HG02970 (cell line): ENCODE results near the gene PER2.
A peak's percentile ranks its signal among the peaks of the same experiment; 100 is the strongest.
"Not testable (repeated sequence)": the region's sequence is repeated elsewhere in the genome, so short reads cannot be mapped to it uniquely, and the experiment has no call there.

Experiments
- ATAC-seq: cut with Tn5 transposase; IDR thresholded peaks from one replicate; pipeline ENCODE4 v1.9.1; 2021; ENCODE audit warnings: mild to moderate bottlenecking, moderate library complexity, moderate number of reproducible peaks; ENCODE audit not compliant: unreplicated experiment, low FRiP score

The PER2 gene, protein sequence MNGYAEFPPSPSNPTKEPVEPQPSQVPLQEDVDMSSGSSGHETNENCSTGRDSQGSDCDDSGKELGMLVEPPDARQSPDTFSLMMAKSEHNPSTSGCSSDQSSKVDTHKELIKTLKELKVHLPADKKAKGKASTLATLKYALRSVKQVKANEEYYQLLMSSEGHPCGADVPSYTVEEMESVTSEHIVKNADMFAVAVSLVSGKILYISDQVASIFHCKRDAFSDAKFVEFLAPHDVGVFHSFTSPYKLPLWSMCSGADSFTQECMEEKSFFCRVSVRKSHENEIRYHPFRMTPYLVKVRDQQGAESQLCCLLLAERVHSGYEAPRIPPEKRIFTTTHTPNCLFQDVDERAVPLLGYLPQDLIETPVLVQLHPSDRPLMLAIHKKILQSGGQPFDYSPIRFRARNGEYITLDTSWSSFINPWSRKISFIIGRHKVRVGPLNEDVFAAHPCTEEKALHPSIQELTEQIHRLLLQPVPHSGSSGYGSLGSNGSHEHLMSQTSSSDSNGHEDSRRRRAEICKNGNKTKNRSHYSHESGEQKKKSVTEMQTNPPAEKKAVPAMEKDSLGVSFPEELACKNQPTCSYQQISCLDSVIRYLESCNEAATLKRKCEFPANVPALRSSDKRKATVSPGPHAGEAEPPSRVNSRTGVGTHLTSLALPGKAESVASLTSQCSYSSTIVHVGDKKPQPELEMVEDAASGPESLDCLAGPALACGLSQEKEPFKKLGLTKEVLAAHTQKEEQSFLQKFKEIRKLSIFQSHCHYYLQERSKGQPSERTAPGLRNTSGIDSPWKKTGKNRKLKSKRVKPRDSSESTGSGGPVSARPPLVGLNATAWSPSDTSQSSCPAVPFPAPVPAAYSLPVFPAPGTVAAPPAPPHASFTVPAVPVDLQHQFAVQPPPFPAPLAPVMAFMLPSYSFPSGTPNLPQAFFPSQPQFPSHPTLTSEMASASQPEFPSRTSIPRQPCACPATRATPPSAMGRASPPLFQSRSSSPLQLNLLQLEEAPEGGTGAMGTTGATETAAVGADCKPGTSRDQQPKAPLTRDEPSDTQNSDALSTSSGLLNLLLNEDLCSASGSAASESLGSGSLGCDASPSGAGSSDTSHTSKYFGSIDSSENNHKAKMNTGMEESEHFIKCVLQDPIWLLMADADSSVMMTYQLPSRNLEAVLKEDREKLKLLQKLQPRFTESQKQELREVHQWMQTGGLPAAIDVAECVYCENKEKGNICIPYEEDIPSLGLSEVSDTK (N-terminal part only)

DNA sequence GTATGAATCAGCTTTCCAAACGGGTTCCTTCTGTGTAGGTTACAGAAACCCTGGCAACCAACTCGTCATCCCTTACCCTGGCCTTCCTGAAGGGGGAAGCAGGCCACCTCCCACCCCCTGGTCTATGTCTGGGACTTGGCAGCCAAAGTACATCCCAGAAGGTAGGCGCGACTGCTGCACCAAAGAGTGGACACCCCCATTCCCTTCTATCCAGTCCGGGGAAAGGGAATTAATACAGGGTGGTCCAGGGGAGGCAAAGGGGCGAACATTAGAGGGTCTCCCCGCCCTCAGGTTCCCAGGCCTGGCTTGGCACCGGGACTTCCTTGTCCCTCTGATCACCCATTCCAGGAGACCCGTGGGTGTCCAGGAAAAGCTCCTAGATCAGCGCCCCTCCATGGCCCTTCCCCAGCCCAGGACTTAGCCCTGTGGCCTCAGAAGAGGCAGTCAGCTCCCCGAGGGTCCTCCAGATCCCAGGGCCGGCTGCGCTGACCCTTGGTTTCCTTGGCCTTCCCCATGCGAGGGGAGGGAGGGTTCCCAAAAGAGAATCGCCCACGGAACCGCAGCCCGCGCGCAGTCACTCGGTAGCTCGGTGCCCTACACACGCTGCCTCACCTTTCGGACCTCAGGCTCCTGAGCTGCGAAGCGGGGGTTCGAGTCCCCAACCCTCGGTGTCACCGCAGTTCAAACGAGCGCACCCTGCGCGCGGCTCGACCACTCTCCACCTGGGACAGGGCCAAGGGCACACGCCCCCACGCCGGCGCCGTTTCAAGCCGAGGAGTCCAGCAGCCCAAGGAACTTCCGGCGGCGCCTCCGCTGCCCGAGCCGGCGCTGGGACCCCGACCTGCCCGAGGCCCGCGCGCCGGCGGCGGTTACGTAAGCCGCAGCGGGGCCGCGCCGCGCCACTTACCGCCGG lies at the start of gene PER2:
Gene PER2 (minus strand): TSS at position 874 of the 913 bp plus-strand sequence. CDS start 10,674 bp downstream, outside the sequence.
- peak; percentile 34 for ATAC-seq

GRCh38 chr2:238337846-238338245 lies 49.4 kb upstream of the PER2 start:
- ATAC-seq: no peak

- no peak for ATAC-seq
Observed at GRCh38 chr2:238336793-238337444, 48.5 kb upstream of the PER2 start.

- no peak for ATAC-seq
Observed at GRCh38 chr2:238336151-238336550, 47.7 kb upstream of the PER2 start.

DNA sequence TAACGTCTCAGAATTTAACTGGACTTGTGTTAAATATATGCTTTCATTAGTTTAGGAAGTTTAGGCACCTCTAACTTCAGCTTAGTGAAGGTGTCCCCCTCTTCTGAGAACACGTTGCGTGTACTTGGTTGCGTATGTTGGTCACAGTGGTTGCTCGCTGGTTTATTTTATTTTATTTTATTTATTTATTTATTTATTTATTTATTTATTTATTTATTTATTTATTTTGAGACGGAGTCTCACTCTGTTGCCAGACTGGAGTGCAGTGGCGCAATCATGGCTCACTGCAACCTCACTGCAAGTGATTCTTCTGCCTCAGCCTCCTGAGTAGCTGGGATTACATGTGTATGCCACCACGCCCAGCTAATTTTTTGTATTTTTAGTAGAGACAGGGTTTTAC lies 47.2 kb upstream of the PER2 start:
- not testable (repeated sequence) for ATAC-seq

DNA sequence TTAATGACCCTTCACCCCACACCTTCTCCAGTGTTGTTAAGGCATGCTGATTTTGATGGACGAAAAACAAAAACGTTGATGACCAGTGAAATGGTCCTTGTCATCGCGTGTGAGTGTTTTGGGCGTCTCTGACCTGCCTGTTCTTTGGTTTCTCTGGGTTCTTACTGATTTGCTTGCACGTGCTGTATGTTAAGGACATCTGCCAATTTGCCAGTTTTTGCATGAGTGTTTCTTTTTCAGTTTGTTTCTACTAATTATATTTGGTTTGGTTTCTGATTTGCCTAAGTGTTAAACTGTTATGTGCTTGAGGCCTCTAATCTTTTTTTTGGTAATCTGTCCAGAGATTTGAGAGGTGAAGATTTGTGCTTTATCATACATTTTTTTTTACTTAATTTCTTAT lies 46.5 kb upstream of the PER2 start:
- ATAC-seq: no peak

DNA sequence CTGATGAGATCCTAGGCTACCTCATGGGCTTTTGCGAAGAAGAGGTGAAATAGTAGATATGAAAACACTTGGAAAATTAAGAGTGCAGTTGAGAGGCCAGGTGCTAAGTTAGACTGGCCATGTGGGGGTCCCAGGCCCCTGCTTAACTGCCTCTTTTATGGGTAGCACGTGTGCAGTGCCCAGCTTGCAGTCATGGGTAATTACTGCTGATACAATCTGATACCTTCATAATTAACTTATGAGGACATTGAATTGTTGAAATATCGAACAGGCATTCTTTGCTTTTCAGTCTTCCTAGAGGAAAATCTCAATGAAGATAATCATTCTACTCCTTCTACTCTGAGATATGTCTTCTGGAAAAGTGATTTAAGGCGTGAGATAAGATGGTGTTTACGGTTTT lies 43.5 kb upstream of the PER2 start:
- no peak for ATAC-seq

DNA sequence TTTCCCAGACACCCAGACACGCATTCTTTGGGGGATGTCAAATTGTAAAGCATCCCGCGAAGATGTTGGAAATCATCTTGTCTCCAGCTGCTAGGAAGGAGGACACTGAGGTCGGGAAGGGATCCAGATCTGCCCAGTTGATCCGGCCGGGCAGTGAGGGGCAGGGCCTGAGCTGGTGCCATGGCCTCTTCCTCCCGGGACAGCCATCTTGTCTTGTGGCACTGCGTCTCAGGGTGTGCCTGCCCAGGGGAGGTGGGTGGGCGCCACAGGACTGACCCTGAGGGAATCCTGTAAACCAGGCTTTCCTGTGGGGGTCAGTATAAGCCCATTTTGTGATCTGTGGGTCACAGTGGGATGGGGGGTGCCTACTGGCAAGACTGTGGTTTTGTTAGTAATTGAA lies 42.0 kb upstream of the PER2 start:
- ATAC-seq: no peak

- ATAC-seq: no peak
Observed at GRCh38 chr2:238327751-238328150, 39.3 kb upstream of the PER2 start.

DNA sequence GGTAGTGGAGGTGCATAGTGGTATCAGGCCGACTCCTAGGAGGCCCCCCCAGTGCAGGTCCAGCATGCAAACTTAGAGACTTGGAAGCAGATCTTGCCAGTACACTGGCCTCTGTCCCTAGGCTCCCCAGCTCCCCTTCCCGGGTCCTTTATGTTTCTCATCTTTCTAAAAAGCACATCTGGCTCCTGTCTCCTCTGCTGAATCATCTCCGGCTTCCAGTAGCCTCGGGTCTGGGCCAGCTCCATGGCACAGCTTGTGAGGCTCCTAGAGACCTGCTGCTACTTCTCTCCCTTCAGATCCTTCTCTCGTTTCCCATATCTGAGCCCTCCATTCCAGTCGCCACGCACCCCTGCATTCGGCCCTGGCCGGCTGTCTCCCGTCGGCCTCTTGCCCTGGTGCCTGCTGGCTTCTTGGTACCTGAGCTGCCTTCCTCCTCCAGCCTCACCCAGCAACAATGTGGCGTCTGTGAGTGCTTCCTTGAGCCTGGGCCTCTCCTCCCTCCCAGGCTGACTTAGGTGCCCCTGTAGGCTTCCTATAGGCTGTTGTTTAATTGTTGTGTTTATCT lies 38.5 kb upstream of the PER2 start:
- no peak for ATAC-seq

DNA sequence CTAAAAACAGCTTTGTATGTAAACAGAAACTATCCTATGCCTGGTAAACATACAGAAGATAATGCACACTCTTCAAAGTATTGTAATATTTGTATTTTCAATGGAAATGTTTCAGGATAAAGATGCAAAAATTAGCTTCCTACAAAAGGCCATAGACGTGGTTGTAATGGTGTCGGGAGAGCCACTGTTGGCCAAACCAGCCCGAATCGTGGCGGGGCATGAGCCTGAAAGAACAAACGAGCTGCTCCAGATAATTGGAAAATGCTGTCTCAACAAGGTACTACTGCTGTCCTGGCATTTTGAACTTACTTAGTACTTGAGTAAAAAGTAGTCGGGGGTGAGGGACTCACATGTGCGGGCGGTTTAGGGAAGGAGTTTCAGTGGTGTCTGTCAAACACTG lies 37.3 kb upstream of the PER2 start:
- no peak for ATAC-seq

GRCh38 chr2:238324248-238324647 lies 35.8 kb upstream of the PER2 start:
- not testable (repeated sequence) for ATAC-seq

GRCh38 chr2:238322001-238322411 lies 33.6 kb upstream of the PER2 start:
- no peak for ATAC-seq

DNA sequence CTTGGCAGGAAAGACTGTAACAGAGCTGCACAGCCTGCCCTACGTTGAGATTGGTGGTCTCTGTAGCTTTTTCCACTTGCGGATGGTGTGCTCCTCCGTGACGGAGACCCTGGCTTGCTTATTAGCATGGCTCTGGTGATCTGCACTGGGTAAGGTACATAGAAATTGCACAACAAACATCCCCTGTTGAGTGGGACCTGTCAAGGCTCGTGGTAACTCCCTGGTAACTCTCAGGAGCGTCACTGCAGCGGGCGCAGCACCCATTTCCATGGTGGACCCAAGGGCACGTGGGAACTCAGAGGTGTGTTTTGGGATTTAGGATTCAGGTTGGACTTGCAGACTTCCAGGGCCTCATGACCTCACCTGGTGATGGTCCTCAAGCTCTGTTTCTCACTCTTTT lies 33.1 kb upstream of the PER2 start:
- ATAC-seq: no peak

DNA sequence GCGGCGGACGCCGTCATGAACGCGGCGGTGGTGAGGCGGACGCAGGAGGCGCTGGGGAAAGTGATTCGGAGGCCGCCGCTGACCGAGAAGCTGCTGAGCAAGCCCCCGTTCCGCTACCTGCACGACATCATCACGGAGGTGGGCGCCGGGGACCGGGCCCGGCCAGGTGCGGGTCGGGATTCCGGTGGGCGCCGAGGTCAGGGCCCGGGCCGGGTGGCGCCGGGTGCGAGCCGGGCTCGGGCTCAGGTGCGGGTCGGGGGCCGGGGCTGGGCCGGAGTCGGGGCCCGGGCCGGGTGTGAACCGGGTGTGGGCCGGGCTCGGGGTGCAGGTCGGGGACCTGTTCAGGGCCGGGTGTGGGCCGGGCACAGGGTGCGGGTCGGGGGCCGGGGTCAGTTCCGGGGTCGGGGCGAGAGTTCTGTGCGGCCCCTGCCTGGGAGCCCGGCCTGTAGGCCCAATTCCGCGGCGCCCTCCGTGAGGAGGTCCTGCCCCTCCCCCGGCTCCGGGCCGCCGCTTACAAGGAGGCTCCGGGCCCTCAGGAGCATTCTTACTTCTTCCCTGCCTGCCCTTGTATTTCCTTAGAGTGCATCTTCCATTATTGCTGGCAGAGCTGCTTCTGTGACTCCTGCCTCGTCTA lies 32.4 kb upstream of the PER2 start:
- ATAC-seq: peak; percentile 26

GRCh38 chr2:238320246-238320647 lies 31.8 kb upstream of the PER2 start, which contains the start of gene TRAF3IP1:
TSS of gene TRAF3IP1 (plus strand) at chr2:238320518. CDS start at chr2:238320663, 145 bp downstream.
- ATAC-seq: peak; percentile 96

GRCh38 chr2:238315031-238315595 lies 26.7 kb upstream of the PER2 start:
- ATAC-seq: no peak

GRCh38 chr2:238314576-238314975 lies 26.2 kb upstream of the PER2 start:
- ATAC-seq: no peak
